Spleen (tissue), 11 donors: Measurements from ENCODE around the gene CHRM5. TPM values are rescaled to one million over a fixed set of nuclear protein-coding genes. Genes with fewer than 3 reads are reported as not detected.

Source experiments
- DNase-seq: peaks from one replicate; pipeline ENCODE4 v3.0.0-alpha.2; 2020
- H3K27ac ChIP-seq, 8 donors: fragments of 200-600 bp; sonication (generic) in 7 of 8; 1 replicate in 4 of 8; 2 replicates in 4 of 8; pipeline versions ENCODE4 v1.5.0 to v1.8.0; 2016 to 2021; ENCODE audit warnings: inconsistent platforms in 4 of 8, mild to moderate bottlenecking in 4 of 8, moderate library complexity in 1 of 8
- H3K27me3 ChIP-seq, 7 donors: fragments of 200-600 bp; sonication (generic) in 6 of 7; replicated peaks in 1 of 7; 1 replicate in 4 of 7; 2 replicates in 3 of 7; pipeline versions ENCODE4 v1.5.0 to v1.8.0; 2016 to 2021; ENCODE audit warnings: inconsistent platforms in 3 of 7, mild to moderate bottlenecking in 1 of 7
- H3K36me3 ChIP-seq, 6 donors: fragments of 200-600 bp; sonication (generic) in 5 of 6; 1 replicate in 4 of 6; 2 replicates in 2 of 6; pipeline versions ENCODE4 v1.5.0 to v1.8.0; 2016 to 2021; ENCODE audit warnings: inconsistent platforms in 2 of 6
- H3K4me1 ChIP-seq, 6 donors: fragments of 200-600 bp; sonication (generic) in 5 of 6; 1 replicate in 3 of 6; 2 replicates in 3 of 6; pipeline versions ENCODE4 v1.5.0 to v1.8.0; 2016 to 2021; ENCODE audit warnings: inconsistent platforms in 3 of 6
- H3K4me3 ChIP-seq, 8 donors: fragments of 200-600 bp; sonication (generic) in 7 of 8; 1 replicate in 4 of 8; 2 replicates in 4 of 8; pipeline versions ENCODE4 v1.5.0 to v1.8.0; 2016 to 2021; ENCODE audit warnings: inconsistent platforms in 4 of 8, mild to moderate bottlenecking in 4 of 8, moderate library complexity in 2 of 8
- H3K9me3 ChIP-seq, 8 donors: fragments of 200-600 bp; sonication (generic) in 7 of 8; 1 replicate in 4 of 8; 2 replicates in 4 of 8; pipeline versions ENCODE4 v1.5.0 to v1.8.0; 2016 to 2021; ENCODE audit warnings: inconsistent platforms in 4 of 8
- POLR2A ChIP-seq, 3 donors: fragments of 450-650 bp; IDR thresholded peaks; one replicate each; pipeline ENCODE4 v1.5.1; 2017; ENCODE audit warnings: antibody characterized with exemption in 3 of 3, mild to moderate bottlenecking in 1 of 3
- POLR2AphosphoS5 ChIP-seq, 3 donors: sonication (generic); formaldehyde crosslinking; IDR thresholded peaks; one replicate each; pipeline ENCODE4 v1.5.1; 2017; ENCODE audit warnings: antibody characterized with exemption in 3 of 3
- WGBS, 5 donors: extraction: QIAGEN DNeasy Blood & Tissue Kit in 3 of 5; methylation state at CpG; one replicate each; pipeline versions ENCODE4 v1.1.5 to v1.1.7; 2013 to 2018; 5-methylcytosine and 5-hydroxymethylcytosine counted together
- intact Hi-C: fragments of 100-400 bp; cut with DNase I; formaldehyde crosslinking; loops from one replicate; pipeline ENCODE4 v1.15.0; 2023; ENCODE audit warnings: low total_unique reads
- polyA plus RNA-seq, 3 donors: library from polyadenylated mRNA; stranded (reverse); fragments of 200-250 nt; gene quantifications; one replicate each; pipeline ENCODE4 v1.2.1, GENCODE V29; 2013
- total RNA-seq, 7 donors: library from RNA; depleted of rRNA in 3 of 7; stranded (reverse); fragments of >200 nt in 3 of 7; fragmentation: NEBNext Ultra II Directional in 4 of 7; extraction: Animal tissue kit (Norgen Biotek cat#: 25700) in 4 of 7; gene quantifications; one replicate each; pipeline versions ENCODE4 v1.1.0 to v1.2.1, GENCODE V29; 2016 to 2021
- TF ChIP-seq, protein P1 (sequence below), 11 experiments: fragments of 200-600 bp in 7 of 11; fragments of 450-650 bp in 4 of 11; sonication (generic) in 4 of 11; IDR thresholded peaks in 8 of 11; conservative IDR thresholded peaks in 3 of 11; 1 replicate in 7 of 11; 2 replicates in 4 of 11; pipeline versions ENCODE4 v1.4.0 to v1.8.0; 2016 to 2021; ENCODE audit warnings: antibody characterized with exemption in 11 of 11, inconsistent platforms in 4 of 11, mild to moderate bottlenecking in 1 of 11
- donor health status: healthy with polysubstance abuse.
- donor health status: DM: no; HTN: no; CAD: no; lungs with moderate emphysema.
- donor health status: DM: no; HTN: no; CAD: no.
- donor health status: Bipolar disorder and iron deficiency.
- donor health status: healthy.
- donor health status: DM: no; HTN: no; CAD: no.
- donor health status: DM: yes; HTN: yes; CAD: no.

The CHRM5 gene
- total and polyA plus RNA-seq, 10 donors = 0.03 TPM; not detected in 9

DNA sequence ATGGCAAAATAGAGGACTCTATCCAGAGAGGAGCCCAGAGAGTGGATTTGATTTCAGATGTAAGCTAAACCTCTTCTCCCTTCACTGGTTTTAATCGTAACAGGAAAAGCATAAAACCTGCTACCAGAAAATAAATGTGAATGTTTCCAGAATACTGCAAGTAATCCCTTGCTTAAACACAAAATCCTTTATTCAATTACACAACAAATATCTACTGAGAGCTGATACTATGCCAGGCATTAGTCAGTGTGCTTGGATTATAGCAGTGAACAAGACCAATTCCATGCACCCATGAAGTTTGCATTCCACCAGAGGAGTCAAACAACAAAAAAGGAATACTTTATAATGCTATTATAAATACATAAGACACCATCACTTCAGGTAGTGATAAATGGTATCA lies 55.6 kb downstream of the CHRM5 start:
- WGBS, 5 donors = 84 to 95% (median 91%) methylated on average over 1 of the region's 1 CpG
- intact Hi-C loops = no loop called here

DNA sequence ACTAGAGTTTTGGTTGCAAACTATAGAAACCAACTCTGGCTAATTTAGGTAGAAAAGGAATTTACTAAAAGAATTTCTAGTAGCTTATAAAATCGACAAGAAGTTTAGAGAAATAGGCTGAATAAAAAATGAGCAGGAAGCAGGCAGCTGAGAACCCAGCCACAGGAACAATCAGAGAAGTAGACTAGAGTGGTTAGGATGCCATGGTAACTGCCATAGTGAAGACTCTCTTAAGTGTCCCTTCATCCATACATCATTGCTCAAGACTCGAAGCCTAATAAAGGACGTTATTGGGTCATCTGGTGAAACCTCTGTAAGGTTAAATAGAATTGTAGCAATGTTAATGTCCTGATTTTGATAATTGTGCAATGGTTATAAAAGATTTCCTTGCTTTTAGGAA lies 57.0 kb downstream of the CHRM5 start:
- Histone ChIP-seq H3K4me1 (no peaks in the 10 kb centered on the region), H3K9me3 (peaks cover 0 to 9% (median 3%) of the 10 kb centered on the region in 8 donors), H3K27ac (no peak overlapping the region), H3K27me3 (no peaks in the 10 kb centered on the region), H3K36me3 (no peaks in the 10 kb centered on the region), H3K4me3 (no peak overlapping the region)
- 48 to 67% (median 51%) methylated on average over 3 of the region's 3 CpGs for WGBS, 5 donors
- intact Hi-C loops = no loop called here
- TF ChIP-seq POLR2AphosphoS5 (IDR thresholded peaks at IDR 0.05) (no peak), POLR2A (IDR thresholded peaks at IDR 0.05) (no peak)
- TF ChIP-seq, protein P1, sequence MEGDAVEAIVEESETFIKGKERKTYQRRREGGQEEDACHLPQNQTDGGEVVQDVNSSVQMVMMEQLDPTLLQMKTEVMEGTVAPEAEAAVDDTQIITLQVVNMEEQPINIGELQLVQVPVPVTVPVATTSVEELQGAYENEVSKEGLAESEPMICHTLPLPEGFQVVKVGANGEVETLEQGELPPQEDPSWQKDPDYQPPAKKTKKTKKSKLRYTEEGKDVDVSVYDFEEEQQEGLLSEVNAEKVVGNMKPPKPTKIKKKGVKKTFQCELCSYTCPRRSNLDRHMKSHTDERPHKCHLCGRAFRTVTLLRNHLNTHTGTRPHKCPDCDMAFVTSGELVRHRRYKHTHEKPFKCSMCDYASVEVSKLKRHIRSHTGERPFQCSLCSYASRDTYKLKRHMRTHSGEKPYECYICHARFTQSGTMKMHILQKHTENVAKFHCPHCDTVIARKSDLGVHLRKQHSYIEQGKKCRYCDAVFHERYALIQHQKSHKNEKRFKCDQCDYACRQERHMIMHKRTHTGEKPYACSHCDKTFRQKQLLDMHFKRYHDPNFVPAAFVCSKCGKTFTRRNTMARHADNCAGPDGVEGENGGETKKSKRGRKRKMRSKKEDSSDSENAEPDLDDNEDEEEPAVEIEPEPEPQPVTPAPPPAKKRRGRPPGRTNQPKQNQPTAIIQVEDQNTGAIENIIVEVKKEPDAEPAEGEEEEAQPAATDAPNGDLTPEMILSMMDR (IDR thresholded peaks at IDR 0.05 in 8 of 11, conservative IDR thresholded peaks at IDR 0.05 in 3 of 11) = no peak
- DNase-seq = no peak

More for the DNA sequence above, 55.6 kb downstream of the CHRM5 start:
- Histone ChIP-seq H3K27me3 (no peaks in the 10 kb centered on the region), H3K27ac (no peak overlapping the region), H3K4me1 (no peaks in the 10 kb centered on the region), H3K9me3 (peaks cover 0 to 14% (median 3%) of the 10 kb centered on the region in 8 donors), H3K4me3 (no peak overlapping the region), H3K36me3 (no peaks in the 10 kb centered on the region)
- no peak for DNase-seq
- TF ChIP-seq, protein P1 (IDR thresholded peaks at IDR 0.05 in 8 of 11, conservative IDR thresholded peaks at IDR 0.05 in 3 of 11) = no peak
- TF ChIP-seq POLR2AphosphoS5 (IDR thresholded peaks at IDR 0.05) (no peak), POLR2A (IDR thresholded peaks at IDR 0.05) (no peak)

DNA sequence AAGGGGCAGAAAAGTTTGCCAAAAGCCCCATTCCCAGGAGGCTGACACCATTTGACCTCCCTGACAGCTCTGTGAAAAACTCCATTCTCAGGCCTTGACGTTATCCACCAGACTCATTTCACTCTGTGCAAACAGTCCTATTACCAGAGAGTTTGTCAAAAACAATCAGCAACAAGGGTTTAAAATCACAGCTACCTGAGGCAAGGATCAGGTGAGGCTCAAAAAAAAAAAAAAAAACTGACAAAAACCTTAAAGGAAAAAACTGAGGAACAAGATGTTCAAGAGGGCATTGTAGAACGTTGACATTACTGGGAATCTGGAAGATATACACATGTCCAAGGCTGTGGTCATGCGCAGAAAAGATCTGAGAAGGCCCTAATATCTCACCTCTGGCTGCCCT lies 59.3 kb downstream of the CHRM5 start:
- H3K4me3 ChIP-seq = no peak overlapping the region
- no peak for DNase-seq
- H3K4me1 ChIP-seq = no peaks in the 10 kb centered on the region
- no peaks in the 10 kb centered on the region for H3K36me3 ChIP-seq
- 60 to 76% (median 63%) methylated on average over 3 of the region's 3 CpGs for WGBS, 5 donors
- intact Hi-C loops = no loop called here
- peaks cover 0 to 9% (median 3%) of the 10 kb centered on the region in 8 donors for H3K9me3 ChIP-seq
- H3K27ac ChIP-seq = no peak overlapping the region
- TF ChIP-seq, protein P1 (IDR thresholded peaks at IDR 0.05 in 8 of 11, conservative IDR thresholded peaks at IDR 0.05 in 3 of 11) = no peak
- TF ChIP-seq POLR2A (IDR thresholded peaks at IDR 0.05) (no peak), POLR2AphosphoS5 (IDR thresholded peaks at IDR 0.05) (no peak)
- H3K27me3 ChIP-seq = no peaks in the 10 kb centered on the region

DNA sequence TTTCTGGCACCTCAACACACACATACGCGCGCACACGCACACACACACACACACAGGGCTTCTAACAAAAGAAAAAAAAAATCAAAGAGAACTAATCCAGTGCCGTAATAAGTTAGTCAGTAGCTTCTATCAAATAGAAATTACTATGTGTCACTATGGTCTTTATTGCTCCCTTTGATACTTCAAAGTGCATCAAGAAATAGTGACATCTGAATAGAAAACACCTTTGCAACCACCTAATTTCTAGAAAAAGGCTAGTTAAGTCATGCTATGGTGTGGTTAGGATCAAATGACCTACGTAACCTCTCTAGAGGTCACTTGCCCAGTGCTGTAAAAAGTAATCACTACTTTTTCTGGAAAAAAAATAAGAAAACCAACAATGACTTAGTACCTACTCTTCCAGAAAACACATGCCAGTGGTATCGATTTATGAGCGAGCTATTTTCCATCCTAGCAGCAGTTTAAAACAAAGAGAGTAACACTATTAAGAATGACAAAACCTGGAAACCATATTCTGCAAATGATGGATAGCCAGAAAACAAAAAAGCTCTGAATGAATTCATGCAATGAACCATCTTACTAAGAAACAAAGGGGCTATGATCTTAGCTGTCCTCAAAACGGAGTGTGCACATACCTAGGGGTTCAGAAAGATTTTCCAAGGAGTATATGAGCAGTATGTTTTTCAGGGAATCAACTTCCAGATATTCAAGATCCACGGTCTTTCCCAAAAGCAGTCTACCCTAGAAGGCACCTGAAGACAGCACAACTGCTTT lies 63.9 kb downstream of the CHRM5 start:
- intact Hi-C loops = no loop called here
- 81 to 93% (median 85%) methylated on average over 10 of the region's 10 CpGs for WGBS, 5 donors
- Histone ChIP-seq H3K4me1 (no peaks in the 10 kb centered on the region), H3K27me3 (no peaks in the 10 kb centered on the region), H3K4me3 (no peak overlapping the region), H3K9me3 (peaks cover 0 to 9% (median 3%) of the 10 kb centered on the region in 8 donors), H3K27ac (no peak overlapping the region), H3K36me3 (no peaks in the 10 kb centered on the region)
- TF ChIP-seq POLR2A (IDR thresholded peaks at IDR 0.05) = no peak
- TF ChIP-seq, protein P1 (IDR thresholded peaks at IDR 0.05 in 8 of 11, conservative IDR thresholded peaks at IDR 0.05 in 3 of 11) = no peak
- no peak for TF ChIP-seq POLR2AphosphoS5 (IDR thresholded peaks at IDR 0.05)
- no peak for DNase-seq
